ENCODE data around the gene VASP.
"Not testable (repeated sequence)": the region's sequence is repeated elsewhere in the genome, so short reads cannot be mapped to it uniquely, and the experiment has no call there.

The VASP gene

DNA sequence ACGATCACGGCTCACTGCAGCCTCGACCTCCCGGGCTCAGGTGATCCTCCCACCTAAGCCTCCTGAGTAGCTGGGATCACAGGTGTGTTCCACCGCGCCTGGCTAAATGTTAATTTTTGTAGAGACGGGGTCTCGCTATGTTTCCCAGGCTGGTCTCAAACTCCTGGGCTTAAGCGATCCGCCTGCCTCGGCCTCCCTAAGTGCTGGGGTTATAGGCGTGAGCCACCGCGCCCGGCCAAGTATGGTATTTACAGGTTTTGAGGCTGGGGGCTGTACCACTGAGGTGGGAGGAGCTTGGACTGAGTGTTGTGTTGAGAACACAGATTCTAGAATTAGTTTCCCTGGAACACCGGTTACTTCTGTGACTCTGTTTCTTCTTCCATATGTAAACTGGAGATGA lies 9.5 kb upstream of the VASP start:
- no peak for DNase-seq

DNA sequence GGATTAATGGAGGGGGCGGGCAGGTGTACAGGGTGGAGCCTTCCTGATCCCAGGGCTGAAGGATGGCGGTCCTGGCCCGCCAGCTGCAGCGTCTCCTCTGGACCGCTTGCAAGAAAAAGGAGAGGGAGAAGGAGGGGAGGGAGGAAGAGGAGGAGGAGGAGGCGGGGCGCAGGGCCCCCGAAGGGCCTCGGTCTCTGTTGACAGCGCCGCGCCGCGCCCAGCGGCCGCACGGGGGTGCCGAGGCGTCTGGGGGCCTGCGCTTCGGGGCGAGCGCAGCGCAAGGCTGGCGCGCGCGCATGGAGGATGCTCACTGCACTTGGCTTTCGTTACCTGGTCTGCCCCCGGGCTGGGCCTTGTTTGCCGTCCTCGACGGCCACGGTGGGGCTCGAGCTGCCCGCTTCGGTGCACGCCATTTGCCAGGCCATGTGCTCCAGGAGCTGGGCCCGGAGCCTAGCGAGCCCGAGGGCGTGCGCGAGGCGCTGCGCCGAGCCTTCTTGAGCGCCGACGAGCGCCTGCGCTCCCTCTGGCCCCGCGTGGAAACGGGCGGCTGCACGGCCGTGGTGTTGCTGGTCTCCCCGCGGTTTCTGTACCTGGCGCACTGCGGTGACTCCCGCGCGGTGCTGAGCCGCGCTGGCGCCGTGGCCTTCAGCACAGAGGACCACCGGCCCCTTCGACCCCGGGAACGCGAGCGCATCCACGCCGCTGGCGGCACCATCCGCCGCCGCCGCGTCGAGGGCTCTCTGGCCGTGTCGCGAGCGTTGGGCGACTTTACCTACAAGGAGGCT lies 8.7 kb upstream of the VASP start, which contains the start of gene PPM1N:
PPM1N (plus strand) TSS at position 33 of the 785 bp plus-strand sequence; CDS start at position 63, 30 bp downstream.
- no peak for DNase-seq

GRCh38 chr19:45499196-45500180 lies 7.8 kb upstream of the VASP start:
- peak; percentile 24 for DNase-seq

DNA sequence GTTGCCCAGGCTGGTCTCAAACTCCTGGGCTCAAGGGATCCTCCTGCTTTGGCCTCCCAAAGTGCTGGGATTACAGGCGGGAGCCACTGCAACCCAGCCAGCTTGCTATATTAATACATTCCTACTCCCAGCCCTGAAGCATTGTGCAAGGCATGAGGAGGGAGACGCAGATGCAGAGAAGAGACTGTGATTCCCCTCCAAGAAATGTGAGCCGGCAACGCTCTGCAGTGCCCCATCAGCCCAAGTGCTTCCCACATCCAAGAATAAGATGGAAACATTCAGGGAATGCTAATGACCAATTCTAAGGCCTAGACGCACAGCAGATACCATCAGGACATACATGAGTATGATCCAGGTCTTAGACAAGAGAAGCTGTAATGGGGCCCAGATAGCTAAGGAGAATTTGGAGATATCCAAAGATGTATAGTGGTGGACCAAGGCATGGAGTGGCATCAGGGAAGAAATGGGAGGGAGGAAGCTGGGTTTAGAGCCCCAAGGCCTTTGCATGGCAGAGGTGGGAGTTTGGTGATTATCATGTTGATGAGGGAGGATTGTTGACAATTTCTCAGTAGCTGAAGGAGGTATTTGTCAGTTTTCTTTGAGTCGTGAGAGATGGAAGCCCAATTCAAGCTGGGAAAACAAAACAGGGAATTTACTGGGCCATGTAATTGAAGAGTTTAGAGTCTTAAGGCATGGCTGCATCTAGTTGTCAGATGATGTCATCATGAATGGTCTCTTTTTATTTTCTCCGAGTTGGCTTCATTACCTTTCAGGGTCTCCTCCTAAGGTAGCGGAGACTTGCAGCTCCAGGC lies 6.2 kb upstream of the VASP start:
- no peak for DNase-seq

DNA sequence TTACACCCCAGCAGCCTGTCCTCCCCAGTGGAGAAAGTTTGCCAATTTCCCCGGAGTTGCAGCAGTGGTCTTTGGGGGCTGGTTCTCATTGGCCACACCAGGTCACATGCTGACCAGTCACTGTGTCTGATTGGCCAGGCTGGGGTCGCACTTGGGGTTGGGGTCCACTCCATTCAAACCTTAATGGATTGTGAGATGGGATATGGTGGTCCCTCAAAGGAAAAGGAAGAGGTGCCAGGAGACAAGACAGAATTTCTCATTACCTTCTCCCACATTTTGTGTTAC lies 5.6 kb upstream of the VASP start:
- DNase-seq: no peak

DNA sequence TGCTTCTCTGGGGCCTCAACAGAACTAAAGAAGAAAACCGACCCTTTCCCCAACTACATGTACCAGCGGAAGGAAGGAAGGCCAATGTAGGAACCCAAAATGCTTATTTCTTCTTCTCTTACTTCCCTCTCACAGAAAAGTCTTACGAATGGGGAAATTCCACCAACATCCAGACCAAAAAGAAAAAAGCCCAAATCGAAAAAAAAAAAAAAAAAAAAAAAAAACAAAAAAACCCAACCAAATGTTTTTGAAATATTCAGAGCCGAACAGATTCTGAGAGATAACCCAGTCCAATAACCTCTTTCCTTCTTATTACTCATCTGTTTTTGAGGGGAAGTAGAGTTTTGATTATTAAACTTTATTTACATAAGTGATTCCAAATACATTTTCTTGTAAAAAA lies 5.2 kb upstream of the VASP start:
- DNase-seq: no peak

GRCh38 chr19:45503909-45504308 lies 3.4 kb upstream of the VASP start:
- no peak for DNase-seq

DNA sequence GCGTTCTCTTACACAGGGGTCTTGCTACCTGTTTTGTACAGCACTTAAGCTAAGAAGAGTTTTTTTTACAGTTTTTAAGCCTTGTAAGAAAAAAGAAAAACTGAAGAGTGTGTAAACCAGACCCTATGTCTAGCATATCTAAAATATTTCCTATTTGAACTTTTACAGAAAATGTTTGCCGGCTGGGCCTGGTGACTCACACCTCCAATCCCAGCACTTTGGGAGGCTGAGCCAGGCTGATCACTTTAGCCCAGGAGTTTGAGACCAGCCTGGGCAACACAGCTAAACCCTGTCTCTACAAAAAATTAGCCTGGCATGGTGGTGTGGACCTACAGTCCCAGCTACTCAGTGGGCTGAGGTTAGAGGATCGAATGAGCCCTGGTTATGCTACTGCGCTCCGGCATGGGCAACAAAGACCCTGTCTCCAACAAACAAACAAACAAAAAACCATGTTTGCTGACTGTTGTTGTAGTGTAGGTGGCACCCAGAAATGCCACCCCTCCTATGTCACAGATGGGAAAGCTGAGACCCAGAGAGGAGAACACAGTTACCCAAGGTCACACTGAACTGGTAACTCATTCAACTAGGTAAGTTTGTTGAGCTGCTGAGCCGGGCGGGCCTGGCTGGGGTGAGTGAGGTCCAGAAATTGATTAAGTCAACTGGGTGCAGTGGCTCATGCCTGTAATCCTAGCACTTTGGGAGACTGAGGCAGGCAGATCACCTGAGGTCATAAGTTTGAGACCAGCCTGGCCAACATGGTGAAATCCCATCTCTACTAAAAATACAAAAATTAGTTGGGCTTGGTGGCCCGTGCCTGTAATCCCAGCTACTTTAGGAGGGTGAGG lies 1.9 kb upstream of the VASP start:
- DNase-seq: no peak

DNA sequence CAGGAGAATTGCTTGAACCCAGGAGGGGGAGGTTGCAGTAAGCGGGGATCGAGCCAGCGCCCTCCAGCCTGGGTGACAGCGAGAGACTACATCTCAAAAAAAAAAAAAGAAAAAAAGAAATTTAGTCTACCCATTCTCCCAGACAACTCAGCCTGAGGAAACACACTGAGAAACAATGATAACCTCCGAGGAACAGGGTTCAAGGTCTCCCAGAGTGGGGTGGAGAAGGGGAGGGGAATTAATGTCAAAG lies 1.4 kb upstream of the VASP start:
- no peak for DNase-seq

DNA sequence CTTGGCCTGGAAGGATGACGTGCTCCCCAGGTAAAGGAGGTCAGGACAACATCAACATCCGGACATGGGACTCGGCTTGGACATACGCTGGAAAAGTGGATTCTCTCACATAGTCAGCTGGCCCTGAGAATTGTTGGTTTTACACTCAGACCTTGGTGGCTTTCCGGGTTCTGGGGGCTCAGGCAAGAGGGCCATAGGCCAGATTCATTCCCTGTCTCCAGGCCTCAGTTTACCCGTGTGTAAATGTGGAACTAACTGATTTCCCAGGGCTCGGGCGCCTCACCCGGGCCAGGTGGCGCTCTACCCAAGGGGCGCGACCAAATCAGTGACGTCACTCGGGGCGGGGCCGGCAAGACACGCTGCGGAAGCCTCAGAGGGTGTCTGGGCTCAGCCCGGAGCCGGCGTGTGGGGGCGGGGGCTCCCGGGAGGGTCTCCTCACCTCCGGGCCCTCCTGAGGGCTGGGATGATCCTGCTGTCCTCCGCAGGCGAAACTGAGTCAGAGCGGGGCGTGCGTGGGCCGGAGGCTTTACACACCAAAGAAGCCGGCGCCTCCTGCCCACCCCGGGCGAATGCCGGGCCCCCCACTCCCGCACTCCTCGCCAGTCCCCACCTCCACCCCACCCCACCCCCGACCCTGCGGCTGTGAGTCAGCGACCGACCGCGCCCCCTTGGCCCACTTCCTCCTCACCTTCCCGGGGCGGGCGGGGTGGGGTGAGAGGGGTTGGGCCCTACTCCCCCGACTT lies 862 bp upstream of the VASP start:
- peak; percentile 90 for DNase-seq

DNA sequence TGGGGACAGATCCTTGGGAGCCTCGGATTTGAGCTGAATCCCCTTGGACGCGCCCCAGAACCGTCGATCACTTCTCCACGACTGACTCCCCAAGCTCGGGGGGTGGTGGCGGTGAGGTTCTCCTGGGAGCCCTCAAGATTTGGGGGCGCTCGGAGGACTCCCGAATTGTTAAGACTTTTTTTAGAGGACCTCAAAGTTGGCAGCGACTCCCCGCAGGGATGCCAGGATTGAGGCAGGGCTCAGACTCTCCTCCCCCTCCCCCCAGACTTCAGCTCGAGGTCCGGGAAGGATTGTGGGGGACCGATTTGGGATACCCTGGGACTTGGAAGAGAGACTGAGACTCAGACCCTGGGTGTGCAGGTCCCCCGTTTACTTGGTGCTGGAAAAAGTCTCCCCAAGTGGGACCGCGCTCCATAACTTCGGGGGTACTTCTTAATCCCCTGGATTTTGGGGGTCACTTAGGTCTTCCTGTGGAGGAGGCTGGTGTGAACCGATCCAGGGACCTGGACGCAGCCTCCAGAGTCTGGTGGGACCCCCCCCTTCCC lies 665 bp downstream of the VASP start:
- no peak for DNase-seq

DNA sequence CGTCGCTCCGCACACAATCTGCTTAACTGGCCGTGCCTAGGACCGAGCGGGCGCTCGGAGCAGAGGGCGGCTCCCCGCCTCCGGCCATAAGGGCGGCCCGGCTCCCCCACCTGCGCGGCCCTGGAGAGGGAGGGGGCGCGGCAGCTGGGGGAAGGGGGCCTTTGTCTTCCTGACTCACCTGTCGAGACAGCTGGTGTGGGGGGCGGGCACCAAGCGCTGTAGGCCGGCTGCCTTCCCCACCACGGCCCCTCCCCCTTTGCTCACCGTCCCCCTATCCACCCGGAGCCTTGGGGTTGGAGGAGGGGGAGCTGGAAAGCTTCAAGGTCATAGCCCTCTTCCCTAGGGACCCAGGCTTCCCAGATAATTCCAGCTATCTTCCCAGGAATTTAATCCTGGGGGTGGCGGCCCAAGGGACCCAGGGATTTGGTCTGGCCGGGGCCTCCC lies 1.2 kb downstream of the VASP start:
- peak; percentile 34 for DNase-seq

GRCh38 chr19:45508861-45509691 lies 1.8 kb downstream of the VASP start:
- peak; percentile 8 for DNase-seq

DNA sequence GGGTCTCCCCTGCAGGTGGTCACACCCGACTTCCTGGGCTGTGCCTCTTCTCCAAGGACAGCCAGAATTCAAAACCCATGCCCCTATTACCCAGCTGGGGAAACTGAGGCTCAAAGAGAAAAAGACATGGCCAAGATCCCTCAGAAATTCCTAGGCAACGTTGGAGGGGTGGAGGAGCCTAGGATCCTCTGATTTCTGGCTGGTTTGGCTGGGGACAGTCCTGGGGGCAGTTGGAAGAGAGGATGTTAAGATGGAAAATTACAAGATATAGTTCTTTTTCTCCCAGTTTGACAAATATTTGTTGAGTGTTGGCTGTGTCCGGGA lies 2.4 kb downstream of the VASP start:
- DNase-seq: no peak

DNA sequence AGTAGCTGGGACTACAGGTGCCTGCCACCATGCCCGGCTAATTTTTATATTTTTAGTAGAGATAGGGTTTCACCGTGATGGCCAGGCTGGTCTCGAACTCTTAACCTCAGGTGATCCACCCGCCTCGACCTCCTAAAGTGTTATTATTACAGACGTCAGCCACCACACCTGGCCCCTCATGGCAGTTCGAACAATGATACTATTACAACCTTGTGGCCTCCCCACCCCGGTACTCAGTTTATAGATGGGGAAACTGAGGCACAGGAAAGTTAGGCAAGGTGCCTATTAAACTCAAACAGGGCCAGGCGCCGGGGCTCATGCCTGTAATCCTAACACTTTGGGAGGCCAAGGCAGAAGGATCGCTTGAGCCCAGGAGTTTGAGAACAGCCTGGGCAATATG lies 3.1 kb downstream of the VASP start:
- DNase-seq: not testable (repeated sequence)

DNA sequence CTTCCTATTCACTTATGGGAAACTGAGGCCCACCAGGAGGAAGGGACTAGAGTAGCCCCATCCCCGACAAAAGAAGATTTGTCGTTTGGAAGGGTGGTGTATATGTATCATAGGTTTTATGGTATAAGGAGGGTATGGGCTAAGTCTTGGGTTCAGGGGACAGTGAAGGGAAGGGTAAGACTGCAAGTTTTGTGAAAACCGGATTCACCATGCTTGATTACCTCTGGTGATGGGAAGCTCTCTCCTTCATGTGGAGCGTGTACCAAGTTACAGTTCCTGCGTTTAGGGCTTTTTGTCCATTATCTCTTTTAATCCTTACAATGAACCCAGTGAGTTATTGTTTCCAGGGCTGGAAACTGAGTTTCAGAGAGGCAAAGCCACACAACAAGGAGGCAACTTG lies 3.8 kb downstream of the VASP start:
- no peak for DNase-seq

GRCh38 chr19:45512881-45513483 lies 5.7 kb downstream of the VASP start:
- DNase-seq: no peak

GRCh38 chr19:45514376-45515051 lies 7.2 kb downstream of the VASP start:
- DNase-seq: no peak

DNA sequence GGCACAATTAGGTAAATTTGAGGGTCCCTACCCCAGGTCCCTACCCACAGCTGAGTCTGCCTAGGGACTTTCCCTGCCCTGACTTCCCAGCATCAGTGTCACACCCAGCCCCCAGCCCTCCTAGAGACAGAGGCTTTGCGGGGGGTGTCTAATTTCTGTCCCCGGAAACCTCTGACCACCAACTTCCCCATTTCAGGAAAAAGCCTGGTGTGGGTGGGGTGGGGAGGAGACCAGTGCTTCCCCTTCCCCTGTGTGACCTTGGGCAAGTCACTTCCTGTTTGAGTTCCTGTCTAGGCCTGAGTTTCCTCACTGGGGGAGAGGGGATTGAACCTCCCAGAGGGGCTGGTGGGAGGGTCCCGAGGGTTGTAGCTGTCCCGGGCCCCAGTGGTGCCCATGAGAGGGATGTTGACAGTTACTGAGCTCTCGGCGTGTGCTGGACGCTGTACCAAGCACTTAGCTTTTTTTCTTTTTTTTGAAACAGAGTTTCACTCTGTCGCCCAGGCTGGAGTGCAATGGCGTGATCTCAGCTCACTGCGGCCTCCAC lies 7.9 kb downstream of the VASP start:
- DNase-seq: no peak

Data from NCI-H774 (cell line).